K562 (cell line): ENCODE measurements around the gene SYNPR. TPM values are rescaled to one million over a fixed set of nuclear protein-coding genes. Genes with fewer than 3 reads are reported as not detected.
A peak's percentile ranks its signal among the peaks of the same experiment; 100 is the strongest.

ENCODE experiments used
- ATAC-seq: fragments of 200-7000 bp; cut with Tn5 transposase; 3 replicates; pipeline ENCODE4 v1.9.1; 2020; ENCODE audit warnings: moderate library complexity
- BruUV-seq: library from RNA; stranded (reverse); fragments of 400-500 nt; replicated peaks from 2 replicates; lab custom pipeline; 2021; lab: Mats Ljungman, UMichigan
- CTCF ChIA-PET: fragments of 300-600 bp; formaldehyde crosslinking; extraction: SDS; loops from one replicate; lab custom pipeline; 2021; ENCODE audit warnings: low intra/inter-chr PET ratio; lab: Yijun Ruan, JAX
- POLR2A ChIA-PET: fragments of 300-600, 350-650 bp; sonication (Branson Sonifier 250); formaldehyde crosslinking; extraction: SDS; loops from one replicate; lab custom pipeline; 2021; ENCODE audit warnings: antibody characterized with exemption, inconsistent platforms; lab: Yijun Ruan, JAX
- DNase-seq, 4 experiments: peaks; one replicate each; pipeline versions ENCODE4 v3.0.0 to v3.0.0-alpha.2; 2011 to 2018; ENCODE audit warnings: low spot score in 3 of 4, mixed read lengths in 3 of 4; ENCODE audit errors: extremely low read depth in 1 of 4
- FAIRE-seq: peaks from 2 replicates; lab custom pipeline; 2011; peaks lifted over from hg19 to GRCh38; lab: Jason Lieb, UNC
- H2AFZ ChIP-seq: 2 replicates; pipeline ENCODE4 v1.6.0; 2011; ENCODE audit warnings: low read depth, low read length, control low read depth, inconsistent platforms
- H3K27ac ChIP-seq: fragments of 200-600 bp; 3 replicates; pipeline ENCODE4 v1.8.0; 2011; ENCODE audit warnings: low read depth, mild to moderate bottlenecking, control low read depth, inconsistent platforms, low read length, moderate library complexity, mixed read lengths; ENCODE audit errors: extremely low read depth
- H3K27me3 ChIP-seq, 2 experiments: fragments of 300-600 bp in 1 of 2; 2 replicates in 1 of 2; 3 replicates in 1 of 2; pipeline versions ENCODE4 v1.6.0 to v1.8.0; 2011; ENCODE audit warnings: inconsistent platforms in 2 of 2, low read length in 2 of 2, mild to moderate bottlenecking in 1 of 2, mixed read lengths in 1 of 2, moderate library complexity in 1 of 2; ENCODE audit not compliant: control insufficient read depth in 2 of 2, insufficient read depth in 2 of 2
- H3K36me3 ChIP-seq: fragments of 300-600 bp; 3 replicates; pipeline ENCODE4 v1.8.0; 2011; ENCODE audit warnings: mild to moderate bottlenecking, low read length, inconsistent platforms; ENCODE audit not compliant: control insufficient read depth, insufficient read depth
- H3K4me1 ChIP-seq, 2 experiments: fragments of 200-600 bp in 1 of 2; replicated peaks in 1 of 2; 2 replicates in 1 of 2; 3 replicates in 1 of 2; pipeline versions ENCODE4 v1.5.1 to v1.8.0; 2011; ENCODE audit warnings: inconsistent platforms in 2 of 2, low read length in 2 of 2, mild to moderate bottlenecking in 1 of 2, mixed read lengths in 1 of 2, moderate library complexity in 1 of 2; ENCODE audit not compliant: control insufficient read depth in 2 of 2, insufficient read depth in 2 of 2
- H3K4me2 ChIP-seq: 2 replicates; pipeline ENCODE4 v1.6.1; 2011; ENCODE audit warnings: low read length, control low read depth, inconsistent platforms, mixed read lengths; ENCODE audit not compliant: insufficient read depth
- H3K4me3 ChIP-seq: fragments of 200-600 bp; sonication (generic), shearing (Covaris generic); 2 replicates; pipeline ENCODE4 v1.5.1; 2016; ENCODE audit warnings: control low read depth, inconsistent platforms
- H3K79me2 ChIP-seq: fragments of 200-600 bp; 3 replicates; pipeline ENCODE4 v1.8.0; 2011; ENCODE audit warnings: low read length, inconsistent platforms; ENCODE audit not compliant: control insufficient read depth, insufficient read depth
- H3K9ac ChIP-seq, 2 experiments: 2 replicates each; pipeline versions ENCODE4 v1.6.0 to v1.6.1; 2011; ENCODE audit warnings: low read depth in 2 of 2, low read length in 2 of 2, control low read depth in 1 of 2, inconsistent platforms in 1 of 2, mild to moderate bottlenecking in 1 of 2, mixed read lengths in 1 of 2; ENCODE audit not compliant: insufficient read depth in 1 of 2
- H3K9me1 ChIP-seq: one replicate; pipeline ENCODE4 v1.6.0; 2011; ENCODE audit warnings: inconsistent platforms, mild to moderate bottlenecking, low read length, moderate library complexity; ENCODE audit not compliant: control insufficient read depth, insufficient read depth
- H3K9me3 ChIP-seq: replicated peaks from 2 replicates; pipeline ENCODE4 v1.5.1; 2011; ENCODE audit warnings: low read depth, low read length, inconsistent platforms; ENCODE audit not compliant: control insufficient read depth, insufficient read depth
- H4K20me1 ChIP-seq: replicated peaks from 2 replicates; pipeline ENCODE4 v1.6.1; 2011; ENCODE audit warnings: low read length, inconsistent platforms, mixed read lengths; ENCODE audit not compliant: control insufficient read depth, insufficient read depth
- CBX3 ChIP-seq, 2 experiments: IDR thresholded peaks; 1 replicate in 1 of 2; 2 replicates in 1 of 2; pipeline ENCODE4 v1.6.1; 2012; ENCODE audit warnings: inconsistent platforms in 2 of 2, low read length in 2 of 2, borderline replicate concordance in 1 of 2, control low read depth in 1 of 2
- FOXA1 ChIP-seq: fragments of 450-650 bp; IDR thresholded peaks from 2 replicates; pipeline ENCODE4 v1.6.1; 2016; ENCODE audit warnings: mild to moderate bottlenecking, borderline replicate concordance
- NFIC ChIP-seq: fragments of 450-650 bp; IDR thresholded peaks from 2 replicates; pipeline ENCODE4 v1.6.1; 2017; ENCODE audit warnings: mild to moderate bottlenecking, inconsistent platforms
- NFIX ChIP-seq: fragments of 250-450 bp; sonication (Bioruptor Pico); IDR thresholded peaks from 2 replicates; pipeline ENCODE4 v1.4.0; 2020; ENCODE audit warnings: low read depth, mild to moderate bottlenecking, moderate library complexity
- RBM14 ChIP-seq: fragments of 200-400 bp; formaldehyde crosslinking; IDR thresholded peaks from 2 replicates; pipeline ENCODE4 v1.6.1; 2018; ENCODE audit warnings: low read depth, mild to moderate bottlenecking, low read length, moderate library complexity, borderline replicate concordance; ENCODE audit not compliant: insufficient read depth
- WGBS: fragments of 100-300 bp; shearing (Covaris generic); methylation state at CpG from one replicate; pipeline ENCODE4 v1.1.6; 2016; ENCODE audit warnings: low coverage, mixed read lengths; ENCODE audit not compliant: insufficient coverage; ENCODE audit errors: missing lambda C conversion rate; 5-methylcytosine and 5-hydroxymethylcytosine counted together
- in situ Hi-C: fragments of 300-500 bp; cut with MboI; formaldehyde crosslinking; loops from 4 replicates; pipeline ENCODE4 v1.15.0; 2018; ENCODE audit warnings: inconsistent platforms, mixed read lengths
- intact Hi-C: fragments of 100-400 bp; cut with micrococcal nuclease; formaldehyde crosslinking; loops from 2 replicates; pipeline ENCODE4 v1.14.2; 2022
- polyA plus RNA-seq, 8 experiments: library from polyadenylated mRNA; depleted of rRNA in 4 of 8; stranded (reverse) in 5 of 8; unstranded in 3 of 8; fragments of >200 nt; fragmentation: Nextera tagmentation in 2 of 8; fragmentation: Illumina TruSeq in 1 of 8; extraction: Ambion mirVana in 2 of 8; extraction: Trizol in 1 of 8; gene quantifications; 2 replicates each; pipeline versions ENCODE4 v1.2.1 to v1.2.3, GENCODE V29; 2011 to 2014; ENCODE audit warnings: inconsistent platforms in 1 of 8, missing spikeins in 1 of 8
- total RNA-seq, 7 experiments: library from RNA; depleted of rRNA in 6 of 7; stranded (reverse); fragments of >200 nt in 6 of 7; fragmentation: Illumina TruSeq in 2 of 7; extraction: Trizol in 2 of 7; gene quantifications; 2 replicates each; pipeline versions ENCODE4 v1.2.1 to v1.2.3, GENCODE V29; 2011 to 2021; ENCODE audit warnings: low replicate concordance in 1 of 7
- TF ChIP-seq, protein P1 (sequence below), 2 experiments: fragments of 450-650 bp in 1 of 2; sonication (generic) in 1 of 2; formaldehyde crosslinking in 1 of 2; IDR thresholded peaks in 1 of 2; conservative IDR thresholded peaks in 1 of 2; 2 replicates each; pipeline versions ENCODE4 v1.6.1 to v1.8.1; 2016 to 2023; ENCODE audit warnings: mild to moderate bottlenecking in 2 of 2, moderate library complexity in 2 of 2, inconsistent platforms in 1 of 2, missing genetic modification reagents in 1 of 2

Gene SYNPR
- total and polyA plus RNA-seq, 9 of the 15 experiments (the other 6 are each of a cell fraction or from before 2014, with no cell fraction given), result not detected

- DNase-seq (no peak), FAIRE-seq (no peak), ATAC-seq (no peak)
- no peaks in the 10 kb centered on the region for H4K20me1 ChIP-seq
- BruUV-seq, result no TSS peak
- intact Hi-C loops (no loop called here), in situ Hi-C loops (no loop called here)
- no peaks in the 10 kb centered on the region for H3K79me2 ChIP-seq
- no peak overlapping the region for H3K4me3 ChIP-seq
- H3K36me3 ChIP-seq, result no peaks in the 10 kb centered on the region
- no peaks in the 10 kb centered on the region for H3K9me3 ChIP-seq
- TF ChIP-seq CBX3 (IDR thresholded peaks at IDR 0.05; ENCODE audit: borderline replicate concordance in 1 of 2, low read length in 2 of 2), result no peak
- peak; percentile 87 for TF ChIP-seq NFIC
- peak; percentile 86 for TF ChIP-seq NFIX (CRISPR knock-in tag)
- no peak for TF ChIP-seq FOXA1
- no peak overlapping the region for H3K9ac ChIP-seq
- WGBS, result 0% methylated on average over 3 of the region's 3 CpGs
- ChIA-PET POLR2A (no interaction called here), CTCF (no interaction called here)
- no peaks in the 10 kb centered on the region for H3K9me1 ChIP-seq
- no peaks in the 10 kb centered on the region for H3K4me1 ChIP-seq
- H3K27ac ChIP-seq, result no peak overlapping the region
- no peak overlapping the region for H2AFZ ChIP-seq
- H3K27me3 ChIP-seq, result no peaks in the 10 kb centered on the region
- H3K4me2 ChIP-seq, result no peak overlapping the region
Observed at GRCh38 chr3:63467392-63467791, 189.3 kb downstream of the SYNPR start.

- no peak for FAIRE-seq
- no peak for ATAC-seq
- no peak for DNase-seq
- H3K9me1 ChIP-seq, result no peaks in the 10 kb centered on the region
- TF ChIP-seq, protein P1, sequence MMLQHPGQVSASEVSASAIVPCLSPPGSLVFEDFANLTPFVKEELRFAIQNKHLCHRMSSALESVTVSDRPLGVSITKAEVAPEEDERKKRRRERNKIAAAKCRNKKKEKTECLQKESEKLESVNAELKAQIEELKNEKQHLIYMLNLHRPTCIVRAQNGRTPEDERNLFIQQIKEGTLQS (IDR thresholded peaks at IDR 0.05), result no peak
- TF ChIP-seq, protein P1 (CRISPR knock-in tag; conservative IDR thresholded peaks at IDR 0.05), result no peak
- TF ChIP-seq RBM14, result no peak
- TF ChIP-seq, all 486 proteins: peak for 0
- H3K27me3 ChIP-seq, result no peaks in the 10 kb centered on the region
- no peak overlapping the region for H3K27ac ChIP-seq
- CTCF ChIA-PET, result no interaction called here
- POLR2A ChIA-PET, result no interaction called here
- no peaks in the 10 kb centered on the region for H3K79me2 ChIP-seq
- BruUV-seq, result no TSS peak
- no peaks in the 10 kb centered on the region for H3K4me1 ChIP-seq
- intact Hi-C loops, result no loop called here
- in situ Hi-C loops, result no loop called here
- no peak overlapping the region for H3K4me2 ChIP-seq
- no peak overlapping the region for H3K4me3 ChIP-seq
- H3K36me3 ChIP-seq, result no peaks in the 10 kb centered on the region
- 0% methylated on average over 1 of the region's 1 CpG for WGBS
- no peak overlapping the region for H2AFZ ChIP-seq
- H3K9ac ChIP-seq, result no peak overlapping the region
- no peaks in the 10 kb centered on the region for H4K20me1 ChIP-seq
- H3K9me3 ChIP-seq, result no peaks in the 10 kb centered on the region
Observed at GRCh38 chr3:63470745-63471144, 192.6 kb downstream of the SYNPR start.
